ENCODE data around the gene TRIM38. TPM values are rescaled to one million over a fixed set of nuclear protein-coding genes. Genes with fewer than 3 reads are reported as not detected.

Gene TRIM38
- total and polyA plus RNA-seq, 2 of the 13 experiments (the other 11 are each of a cell fraction or from before 2014, with no cell fraction given) = 2.5 to 3.1 TPM

DNA sequence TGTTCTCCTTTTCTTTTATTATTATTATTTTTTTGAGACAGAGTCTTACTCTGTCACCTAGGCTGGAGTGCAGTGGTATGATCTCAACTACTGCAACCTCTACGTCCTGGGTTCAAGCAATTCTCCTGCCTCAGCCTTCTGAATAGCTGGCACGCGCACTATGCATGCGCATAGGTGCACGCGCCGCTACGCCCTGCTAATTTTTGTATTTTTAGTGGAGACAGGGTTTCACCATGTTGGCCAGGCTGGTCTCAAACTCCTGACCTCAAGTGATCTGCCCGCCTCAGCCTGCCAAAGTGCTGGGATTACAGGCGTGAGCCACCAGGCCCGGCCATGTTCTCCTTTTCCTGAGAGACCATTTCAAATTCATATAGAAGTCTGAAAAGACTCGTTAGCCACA is 32.8 kb upstream of the TRIM38 start (continued):
- TF ChIP-seq, protein P1, sequence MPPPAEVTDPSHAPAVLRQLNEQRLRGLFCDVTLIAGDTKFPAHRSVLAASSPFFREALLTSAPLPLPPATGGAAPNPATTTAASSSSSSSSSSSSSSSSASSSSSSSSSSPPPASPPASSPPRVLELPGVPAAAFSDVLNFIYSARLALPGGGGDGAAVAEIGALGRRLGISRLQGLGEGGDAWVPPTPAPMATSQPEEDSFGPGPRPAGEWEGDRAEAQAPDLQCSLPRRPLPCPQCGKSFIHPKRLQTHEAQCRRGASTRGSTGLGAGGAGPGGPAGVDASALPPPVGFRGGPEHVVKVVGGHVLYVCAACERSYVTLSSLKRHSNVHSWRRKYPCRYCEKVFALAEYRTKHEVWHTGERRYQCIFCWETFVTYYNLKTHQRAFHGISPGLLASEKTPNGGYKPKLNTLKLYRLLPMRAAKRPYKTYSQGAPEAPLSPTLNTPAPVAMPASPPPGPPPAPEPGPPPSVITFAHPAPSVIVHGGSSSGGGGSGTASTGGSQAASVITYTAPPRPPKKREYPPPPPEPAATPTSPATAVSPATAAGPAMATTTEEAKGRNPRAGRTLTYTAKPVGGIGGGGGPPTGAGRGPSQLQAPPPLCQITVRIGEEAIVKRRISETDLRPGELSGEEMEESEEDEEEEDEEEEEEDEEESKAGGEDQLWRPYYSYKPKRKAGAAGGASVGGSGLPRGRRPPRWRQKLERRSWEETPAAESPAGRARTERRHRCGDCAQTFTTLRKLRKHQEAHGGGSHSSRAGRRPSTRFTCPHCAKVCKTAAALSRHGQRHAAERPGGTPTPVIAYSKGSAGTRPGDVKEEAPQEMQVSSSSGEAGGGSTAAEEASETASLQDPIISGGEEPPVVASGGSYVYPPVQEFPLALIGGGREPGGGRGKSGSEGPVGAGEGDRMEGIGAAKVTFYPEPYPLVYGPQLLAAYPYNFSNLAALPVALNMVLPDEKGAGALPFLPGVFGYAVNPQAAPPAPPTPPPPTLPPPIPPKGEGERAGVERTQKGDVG (CRISPR knock-in tag; IDR thresholded peaks at IDR 0.05; ENCODE audit: borderline replicate concordance) = peak; percentile 76; the same call in 1 of the 2 replicates
- peak; percentile 19; the same call in 1 of the 2 replicates for TF ChIP-seq ZFY (CRISPR knock-in tag; IDR thresholded peaks at IDR 0.05)
- TF ChIP-seq, protein P2, sequence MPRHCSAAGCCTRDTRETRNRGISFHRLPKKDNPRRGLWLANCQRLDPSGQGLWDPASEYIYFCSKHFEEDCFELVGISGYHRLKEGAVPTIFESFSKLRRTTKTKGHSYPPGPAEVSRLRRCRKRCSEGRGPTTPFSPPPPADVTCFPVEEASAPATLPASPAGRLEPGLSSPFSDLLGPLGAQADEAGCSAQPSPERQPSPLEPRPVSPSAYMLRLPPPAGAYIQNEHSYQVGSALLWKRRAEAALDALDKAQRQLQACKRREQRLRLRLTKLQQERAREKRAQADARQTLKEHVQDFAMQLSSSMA (CRISPR knock-in tag; IDR thresholded peaks at IDR 0.05) = peak; percentile 48; the same call in 1 of the 2 replicates
- peak; percentile 39; the same call in 1 of the 2 replicates for TF ChIP-seq SALL1 (CRISPR knock-in tag; IDR thresholded peaks at IDR 0.05)

DNA sequence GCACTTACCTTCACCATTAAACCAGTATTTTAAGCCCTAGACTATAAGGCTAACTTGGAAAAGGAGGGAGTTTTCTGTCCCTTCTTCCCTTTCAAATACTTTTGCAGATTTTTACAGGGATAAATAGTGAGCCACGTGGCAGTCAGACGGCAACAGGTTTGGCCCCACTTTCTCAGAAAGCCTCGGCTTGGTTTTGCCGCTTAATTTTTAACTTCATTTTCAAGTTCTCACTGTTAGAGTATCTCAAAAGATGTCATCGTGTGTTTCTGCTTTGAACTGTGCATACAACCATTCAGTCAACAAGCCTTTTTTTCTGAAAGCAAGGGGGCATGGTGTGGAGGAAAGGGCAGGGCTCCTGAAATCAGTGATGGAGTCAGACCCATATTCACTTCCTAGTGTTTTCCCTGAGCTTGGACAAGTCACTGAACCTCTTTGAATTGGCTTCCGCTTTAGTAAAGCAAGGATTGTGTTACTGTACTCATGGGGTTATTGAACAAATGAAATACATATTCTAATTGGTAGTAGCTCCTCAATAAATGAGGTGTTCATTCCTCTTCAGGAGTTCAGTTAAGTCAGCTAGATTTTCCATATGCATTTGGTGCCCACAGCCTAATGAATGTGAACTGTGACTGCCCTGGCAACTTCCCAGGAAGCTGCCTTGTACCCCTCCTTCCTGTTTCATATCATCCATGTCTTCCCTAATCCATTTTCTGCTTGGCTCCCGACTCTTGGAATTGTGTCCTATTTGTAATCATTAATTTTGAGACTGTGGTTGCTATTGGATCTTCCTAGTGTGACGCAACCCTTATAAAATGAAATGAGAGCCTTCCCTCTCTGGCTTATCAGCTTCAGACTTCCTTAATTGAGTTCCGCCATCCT is 31.8 kb upstream of the TRIM38 start, which contains the start of gene SLC17A2:
SLC17A2 (minus strand) TSS at position 160 of the 879 bp plus-strand sequence. CDS start 4,895 bp downstream, outside the sequence.
- Histone ChIP-seq H3K27ac (ENCODE audit: extremely low read length, insufficient read depth, low read length) (peak within 1 kb of the TSS; percentile 81), H3K79me2 (ENCODE audit: insufficient read depth, low read length) (peaks cover 11% of the 10 kb centered on the region), H2AFZ (ENCODE audit: low read length) (peak within 1 kb of the TSS; percentile 9), H3K4me3 (replicated peaks in 1 of 3; ENCODE audit: insufficient read depth in 1 of 3, low read depth in 2 of 3, low read length in 3 of 3) (peak within 1 kb of the TSS in 2 of 3 experiments; percentile 43 to 45; a peak in 4 of 6 replicates), H3K4me1 (ENCODE audit: insufficient read depth, low read length) (peaks cover 86% of the 10 kb centered on the region), H4K20me1 (ENCODE audit: insufficient read depth, low read length) (no peaks in the 10 kb centered on the region), H3K27me3 (ENCODE audit: control insufficient read depth in 1 of 2, insufficient read depth in 2 of 2, low read length in 2 of 2) (no peaks in the 10 kb centered on the region), H3K4me2 (ENCODE audit: low read depth, low read length) (peak within 1 kb of the TSS; percentile 82), H3K9ac (ENCODE audit: insufficient read depth, low read depth, low read length) (peak within 1 kb of the TSS; percentile 67), H3K36me3 (replicated peaks in 1 of 2; ENCODE audit: control insufficient read depth in 1 of 2, insufficient read depth in 2 of 2, low read length in 2 of 2) (no peaks in the 10 kb centered on the region; a peak in 1 of 5 replicates), H3K9me3 (ENCODE audit: low read length) (no peaks in the 10 kb centered on the region)
- DNase-seq (ENCODE audit: low spot score) = peak; percentile 71
- 41% methylated on average over 9 of the region's 9 CpGs for WGBS (ENCODE audit: low lambda C conversion rate)
- ATAC-seq = peak; percentile 77
- intact Hi-C loops (cut with micrococcal nuclease; ENCODE audit: unreplicated experiment) (no loop called here), in situ Hi-C loops (cut with HindIII; ENCODE audit: extremely low pct_ligation_motif_present, low pct_unique_long_range_greater_than_20kb) (loop anchor here (5.0 kb wide), 1 partner anchor 33 kb away; no protein-coding TSS in a partner anchor)
- ChIA-PET POLR2A (interaction anchor here (1.0 to 2.4 kb wide), 4 partner anchors 17 to 31 kb away, joined by 4 to 26 read pairs (median 12); no protein-coding TSS in a partner anchor), CTCF (ENCODE audit: low intra/inter-chr PET ratio, low total read pairs) (no interaction called here)
- BruUV-seq (replicated peaks) = no TSS peak
- FAIRE-seq = peak; percentile 40
- TF ChIP-seq SOX13 (IDR thresholded peaks at IDR 0.05) (no peak), SOX13 (CRISPR knock-in tag; conservative IDR thresholded peaks at IDR 0.05 in 1 of 2, IDR thresholded peaks at IDR 0.05 in 1 of 2) (peak in 1 of 2 experiments; percentile 76; a peak in 2 of 4 replicates), NR2F1 (CRISPR knock-in tag; IDR thresholded peaks at IDR 0.05) (no peak), ZNF775 (CRISPR knock-in tag; IDR thresholded peaks at IDR 0.05; ENCODE audit: borderline replicate concordance) (no peak), KAT2B (IDR thresholded peaks at IDR 0.05; ENCODE audit: borderline replicate concordance, low read depth, low read length) (no peak)
- TF ChIP-seq, protein P3, sequence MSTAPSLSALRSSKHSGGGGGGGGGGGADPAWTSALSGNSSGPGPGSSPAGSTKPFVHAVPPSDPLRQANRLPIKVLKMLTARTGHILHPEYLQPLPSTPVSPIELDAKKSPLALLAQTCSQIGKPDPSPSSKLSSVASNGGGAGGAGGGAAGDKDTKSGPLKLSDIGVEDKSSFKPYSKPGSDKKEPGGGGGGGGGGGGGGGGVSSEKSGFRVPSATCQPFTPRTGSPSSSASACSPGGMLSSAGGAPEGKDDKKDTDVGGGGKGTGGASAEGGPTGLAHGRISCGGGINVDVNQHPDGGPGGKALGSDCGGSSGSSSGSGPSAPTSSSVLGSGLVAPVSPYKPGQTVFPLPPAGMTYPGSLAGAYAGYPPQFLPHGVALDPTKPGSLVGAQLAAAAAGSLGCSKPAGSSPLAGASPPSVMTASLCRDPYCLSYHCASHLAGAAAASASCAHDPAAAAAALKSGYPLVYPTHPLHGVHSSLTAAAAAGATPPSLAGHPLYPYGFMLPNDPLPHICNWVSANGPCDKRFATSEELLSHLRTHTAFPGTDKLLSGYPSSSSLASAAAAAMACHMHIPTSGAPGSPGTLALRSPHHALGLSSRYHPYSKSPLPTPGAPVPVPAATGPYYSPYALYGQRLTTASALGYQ (CRISPR knock-in tag; IDR thresholded peaks at IDR 0.05) = peak; percentile 74; the same call in 1 of the 2 replicates
- TF ChIP-seq, protein P4, sequence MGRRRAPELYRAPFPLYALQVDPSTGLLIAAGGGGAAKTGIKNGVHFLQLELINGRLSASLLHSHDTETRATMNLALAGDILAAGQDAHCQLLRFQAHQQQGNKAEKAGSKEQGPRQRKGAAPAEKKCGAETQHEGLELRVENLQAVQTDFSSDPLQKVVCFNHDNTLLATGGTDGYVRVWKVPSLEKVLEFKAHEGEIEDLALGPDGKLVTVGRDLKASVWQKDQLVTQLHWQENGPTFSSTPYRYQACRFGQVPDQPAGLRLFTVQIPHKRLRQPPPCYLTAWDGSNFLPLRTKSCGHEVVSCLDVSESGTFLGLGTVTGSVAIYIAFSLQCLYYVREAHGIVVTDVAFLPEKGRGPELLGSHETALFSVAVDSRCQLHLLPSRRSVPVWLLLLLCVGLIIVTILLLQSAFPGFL (CRISPR knock-in tag; IDR thresholded peaks at IDR 0.05) = no peak
